MM.1S (cell line): ENCODE measurements around the gene TMTC2.

Source experiments
- DNase-seq: peaks from one replicate; pipeline ENCODE4 v3.0.0-alpha.2; 2015
- H2AFZ ChIP-seq: fragments of 300-600 bp; sonication (generic); 2 replicates; pipeline ENCODE4 v1.6.0; 2016; ENCODE audit warnings: antibody characterized with exemption, low read length
- H3F3A ChIP-seq: fragments of 300-600 bp; sonication (generic); 2 replicates; pipeline ENCODE4 v1.6.1; 2016; ENCODE audit warnings: mild to moderate bottlenecking, antibody characterized with exemption, low read length, moderate library complexity, mixed read lengths; ENCODE audit not compliant: insufficient read depth
- H3K27ac ChIP-seq: fragments of 300-600 bp; sonication (generic); 2 replicates; pipeline ENCODE4 v1.5.1; 2016; ENCODE audit warnings: mild to moderate bottlenecking, low read length
- H3K27me3 ChIP-seq: fragments of 300-600 bp; sonication (generic); replicated peaks from 2 replicates; pipeline ENCODE4 v1.6.0; 2016; ENCODE audit warnings: low read length; ENCODE audit not compliant: insufficient read depth
- H3K36me3 ChIP-seq: fragments of 300-600 bp; sonication (generic); replicated peaks from 2 replicates; pipeline ENCODE4 v1.6.1; 2016; ENCODE audit warnings: mild to moderate bottlenecking, low read length, mixed read lengths; ENCODE audit not compliant: insufficient read depth
- H3K4me1 ChIP-seq: fragments of 300-600 bp; sonication (generic); 2 replicates; pipeline ENCODE4 v1.6.1; 2016; ENCODE audit warnings: low read length, mixed read lengths
- H3K4me2 ChIP-seq: fragments of 300-600 bp; sonication (generic); 2 replicates; pipeline ENCODE4 v1.6.0; 2016; ENCODE audit warnings: low read depth, low read length
- H3K4me3 ChIP-seq: fragments of 300-600 bp; sonication (generic); 2 replicates; pipeline ENCODE4 v1.5.1; 2016; ENCODE audit warnings: low read length, mixed read lengths
- H3K79me2 ChIP-seq: fragments of 300-600 bp; sonication (generic); 2 replicates; pipeline ENCODE4 v1.6.1; 2016; ENCODE audit warnings: mixed run types, low read length, mixed read lengths
- H3K9ac ChIP-seq: fragments of 300-600 bp; sonication (generic); 2 replicates; pipeline ENCODE4 v1.6.1; 2016; ENCODE audit warnings: low read length, mixed read lengths
- H3K9me2 ChIP-seq: fragments of 300-600 bp; sonication (generic); replicated peaks from 2 replicates; pipeline ENCODE4 v1.6.1; 2016; ENCODE audit warnings: mild to moderate bottlenecking, low read length, mixed read lengths; ENCODE audit not compliant: insufficient read depth
- H3K9me3 ChIP-seq: fragments of 300-600 bp; sonication (generic); replicated peaks from 2 replicates; pipeline ENCODE4 v1.6.1; 2016; ENCODE audit warnings: mild to moderate bottlenecking, low read length, mixed read lengths; ENCODE audit not compliant: insufficient read depth
- H4K20me1 ChIP-seq: fragments of 300-600 bp; sonication (generic); 2 replicates; pipeline ENCODE4 v1.6.1; 2016; ENCODE audit warnings: mild to moderate bottlenecking, low read length, moderate library complexity, mixed read lengths; ENCODE audit not compliant: insufficient read depth
- EZH2 ChIP-seq: fragments of 300-600 bp; sonication (generic); optimal IDR thresholded peaks from 2 replicates; pipeline ENCODE3; 2017; ENCODE audit warnings: low read depth, mild to moderate bottlenecking, antibody characterized with exemption, low read length, mixed read lengths
- EZH2phosphoT487 ChIP-seq: fragments of 300-600 bp; sonication (generic); IDR thresholded peaks from 2 replicates; pipeline ENCODE4 v1.6.1; 2018; ENCODE audit warnings: antibody characterized with exemption, low read length
- TF ChIP-seq, protein P1 (sequence below): fragments of 300-600 bp; sonication (generic); IDR thresholded peaks from 2 replicates; pipeline ENCODE4 v1.5.1; 2016; ENCODE audit warnings: antibody characterized with exemption, low read length, mixed read lengths

TMTC2 gene

DNA sequence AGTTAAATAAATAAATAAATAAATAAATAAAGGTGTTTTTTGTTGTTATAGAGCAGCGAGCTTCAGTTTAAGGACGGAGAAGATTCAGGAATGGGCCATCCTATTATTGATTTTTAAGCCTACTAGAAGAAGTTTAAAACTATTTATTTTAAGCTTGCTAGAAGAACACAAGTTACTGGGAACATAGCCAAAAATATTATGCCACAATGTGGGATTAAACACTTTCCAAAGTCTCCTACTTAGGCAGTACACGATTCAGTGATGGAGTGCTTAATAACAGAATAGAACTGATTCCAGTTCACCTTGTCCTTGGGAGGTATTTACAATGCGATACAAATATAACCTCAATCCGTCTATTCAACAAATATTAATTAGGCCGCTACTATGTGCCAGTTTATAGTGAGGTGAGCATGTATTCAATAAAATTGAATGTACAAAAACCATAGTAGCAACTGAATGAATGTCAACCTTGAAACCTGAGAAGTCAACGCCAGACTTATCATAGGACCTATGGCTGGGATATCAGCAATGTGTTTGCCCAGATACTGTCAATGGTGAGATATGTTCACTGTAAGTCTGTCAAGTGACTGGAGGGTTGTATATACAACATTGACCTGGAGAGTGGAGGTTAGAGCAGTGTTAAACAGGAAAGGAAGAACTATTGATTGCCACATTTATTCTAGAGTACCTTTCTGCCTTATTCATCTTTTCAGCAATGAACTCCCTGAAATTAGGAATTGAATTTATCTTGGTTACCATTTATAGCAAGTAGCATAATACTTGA lies 486.4 kb downstream of the TMTC2 start:
- H3K9ac ChIP-seq = no peak overlapping the region
- H2AFZ ChIP-seq = no peak overlapping the region
- H3K4me3 ChIP-seq = no peak overlapping the region
- H3K27ac ChIP-seq = no peak overlapping the region
- no peaks in the 10 kb centered on the region for H3K79me2 ChIP-seq
- no peak overlapping the region for H3K4me2 ChIP-seq
- H3K9me3 ChIP-seq = no peaks in the 10 kb centered on the region
- H3K4me1 ChIP-seq = no peaks in the 10 kb centered on the region
- H4K20me1 ChIP-seq = no peaks in the 10 kb centered on the region
- TF ChIP-seq EZH2 (no peak), EZH2phosphoT487 (no peak)
- TF ChIP-seq, protein P1, sequence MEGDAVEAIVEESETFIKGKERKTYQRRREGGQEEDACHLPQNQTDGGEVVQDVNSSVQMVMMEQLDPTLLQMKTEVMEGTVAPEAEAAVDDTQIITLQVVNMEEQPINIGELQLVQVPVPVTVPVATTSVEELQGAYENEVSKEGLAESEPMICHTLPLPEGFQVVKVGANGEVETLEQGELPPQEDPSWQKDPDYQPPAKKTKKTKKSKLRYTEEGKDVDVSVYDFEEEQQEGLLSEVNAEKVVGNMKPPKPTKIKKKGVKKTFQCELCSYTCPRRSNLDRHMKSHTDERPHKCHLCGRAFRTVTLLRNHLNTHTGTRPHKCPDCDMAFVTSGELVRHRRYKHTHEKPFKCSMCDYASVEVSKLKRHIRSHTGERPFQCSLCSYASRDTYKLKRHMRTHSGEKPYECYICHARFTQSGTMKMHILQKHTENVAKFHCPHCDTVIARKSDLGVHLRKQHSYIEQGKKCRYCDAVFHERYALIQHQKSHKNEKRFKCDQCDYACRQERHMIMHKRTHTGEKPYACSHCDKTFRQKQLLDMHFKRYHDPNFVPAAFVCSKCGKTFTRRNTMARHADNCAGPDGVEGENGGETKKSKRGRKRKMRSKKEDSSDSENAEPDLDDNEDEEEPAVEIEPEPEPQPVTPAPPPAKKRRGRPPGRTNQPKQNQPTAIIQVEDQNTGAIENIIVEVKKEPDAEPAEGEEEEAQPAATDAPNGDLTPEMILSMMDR = no peak
- H3K27me3 ChIP-seq = no peaks in the 10 kb centered on the region
- DNase-seq = no peak
- no peaks in the 10 kb centered on the region for H3K9me2 ChIP-seq
- no peaks in the 10 kb centered on the region for H3F3A ChIP-seq
- no peaks in the 10 kb centered on the region for H3K36me3 ChIP-seq

DNA sequence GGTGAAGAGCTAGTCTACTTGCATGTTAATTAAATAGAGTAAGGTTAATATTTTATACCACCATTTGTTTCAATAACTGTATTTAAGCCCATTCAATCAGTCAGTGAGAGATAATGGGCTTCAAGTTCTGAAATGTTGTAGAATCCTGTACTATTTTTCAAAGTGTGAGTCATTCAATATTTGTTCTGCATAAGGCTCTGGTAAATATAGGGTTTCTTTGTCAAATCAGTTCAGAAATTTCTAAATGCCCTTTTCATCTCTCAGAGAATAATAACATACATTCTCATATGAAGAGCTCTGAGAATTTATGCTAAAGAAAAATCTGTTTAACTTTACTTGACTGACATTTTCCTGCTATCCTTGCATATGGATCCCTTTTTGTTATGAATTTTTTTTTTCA lies 493.3 kb downstream of the TMTC2 start:
- no peak overlapping the region for H3K4me2 ChIP-seq
- H3K27me3 ChIP-seq = no peaks in the 10 kb centered on the region
- no peak overlapping the region for H2AFZ ChIP-seq
- H4K20me1 ChIP-seq = no peaks in the 10 kb centered on the region
- no peaks in the 10 kb centered on the region for H3K79me2 ChIP-seq
- H3K9me2 ChIP-seq = no peaks in the 10 kb centered on the region
- no peak overlapping the region for H3K9ac ChIP-seq
- no peak overlapping the region for H3K27ac ChIP-seq
- H3F3A ChIP-seq = no peaks in the 10 kb centered on the region
- H3K36me3 ChIP-seq = no peaks in the 10 kb centered on the region
- no peaks in the 10 kb centered on the region for H3K9me3 ChIP-seq
- no peak for DNase-seq
- TF ChIP-seq, protein P1 = no peak
- TF ChIP-seq EZH2 = no peak
- no peak for TF ChIP-seq EZH2phosphoT487
- no peak overlapping the region for H3K4me3 ChIP-seq
- H3K4me1 ChIP-seq = no peaks in the 10 kb centered on the region

DNA sequence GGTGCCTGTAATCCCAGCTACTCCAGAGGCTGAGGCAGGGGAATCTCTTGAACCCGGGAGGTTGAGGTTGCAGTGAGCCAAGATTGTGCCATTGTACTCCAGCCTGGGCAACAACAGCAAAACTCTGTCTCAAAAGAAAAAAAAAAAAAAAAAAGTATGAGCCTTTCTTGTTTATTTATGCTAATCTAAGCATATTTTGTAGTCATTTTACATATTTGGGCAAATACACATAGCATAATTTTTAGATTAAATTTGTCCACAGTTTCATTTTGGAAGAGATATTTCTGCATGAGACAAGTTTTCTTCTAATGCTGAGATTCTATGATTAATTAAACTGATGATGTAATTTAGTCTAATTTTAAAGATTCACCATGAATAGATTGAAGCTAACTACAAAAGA lies 494.4 kb downstream of the TMTC2 start:
- Histone ChIP-seq H2AFZ (no peak overlapping the region), H3K79me2 (no peaks in the 10 kb centered on the region), H3F3A (no peaks in the 10 kb centered on the region), H3K4me1 (no peaks in the 10 kb centered on the region), H4K20me1 (no peaks in the 10 kb centered on the region), H3K27ac (no peak overlapping the region), H3K9ac (no peak overlapping the region), H3K9me2 (no peaks in the 10 kb centered on the region), H3K27me3 (no peaks in the 10 kb centered on the region), H3K9me3 (no peaks in the 10 kb centered on the region), H3K4me3 (no peak overlapping the region), H3K36me3 (no peaks in the 10 kb centered on the region), H3K4me2 (no peak overlapping the region)
- TF ChIP-seq EZH2phosphoT487 = no peak
- TF ChIP-seq, protein P1 = no peak
- TF ChIP-seq EZH2 = no peak
- DNase-seq = no peak
